GM12873 (cell line): ENCODE results near the gene GPX5.

Source experiments
- TF ChIP-seq, protein P1 (sequence below): IDR thresholded peaks from 2 replicates; pipeline ENCODE4 v1.5.1; 2012; ENCODE audit warnings: low read depth, mild to moderate bottlenecking, moderate library complexity, low read length, control low read depth; ENCODE audit not compliant: insufficient read depth; ENCODE audit errors: missing control alignments

GPX5 gene

DNA sequence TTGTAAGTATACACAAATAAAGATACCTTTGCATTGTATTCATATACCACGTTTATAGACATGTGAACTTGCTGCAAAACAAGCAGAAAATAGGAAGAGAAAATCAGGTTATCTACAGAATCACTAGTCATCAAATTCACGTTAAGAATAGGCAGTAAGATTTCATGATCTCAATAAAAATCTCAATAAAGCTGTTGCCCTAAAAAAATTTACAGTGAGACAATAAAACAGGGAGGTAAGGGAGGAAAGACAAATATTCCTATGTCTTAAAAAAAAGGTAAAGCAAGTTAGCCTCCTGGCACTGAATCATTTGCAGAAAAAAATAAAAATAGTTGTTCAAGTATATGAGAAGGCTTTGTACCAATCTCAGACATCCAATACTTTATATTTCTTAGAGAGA, 44.1 kb downstream of the GPX5 start:
- TF ChIP-seq, protein P1, sequence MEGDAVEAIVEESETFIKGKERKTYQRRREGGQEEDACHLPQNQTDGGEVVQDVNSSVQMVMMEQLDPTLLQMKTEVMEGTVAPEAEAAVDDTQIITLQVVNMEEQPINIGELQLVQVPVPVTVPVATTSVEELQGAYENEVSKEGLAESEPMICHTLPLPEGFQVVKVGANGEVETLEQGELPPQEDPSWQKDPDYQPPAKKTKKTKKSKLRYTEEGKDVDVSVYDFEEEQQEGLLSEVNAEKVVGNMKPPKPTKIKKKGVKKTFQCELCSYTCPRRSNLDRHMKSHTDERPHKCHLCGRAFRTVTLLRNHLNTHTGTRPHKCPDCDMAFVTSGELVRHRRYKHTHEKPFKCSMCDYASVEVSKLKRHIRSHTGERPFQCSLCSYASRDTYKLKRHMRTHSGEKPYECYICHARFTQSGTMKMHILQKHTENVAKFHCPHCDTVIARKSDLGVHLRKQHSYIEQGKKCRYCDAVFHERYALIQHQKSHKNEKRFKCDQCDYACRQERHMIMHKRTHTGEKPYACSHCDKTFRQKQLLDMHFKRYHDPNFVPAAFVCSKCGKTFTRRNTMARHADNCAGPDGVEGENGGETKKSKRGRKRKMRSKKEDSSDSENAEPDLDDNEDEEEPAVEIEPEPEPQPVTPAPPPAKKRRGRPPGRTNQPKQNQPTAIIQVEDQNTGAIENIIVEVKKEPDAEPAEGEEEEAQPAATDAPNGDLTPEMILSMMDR, result no peak

DNA sequence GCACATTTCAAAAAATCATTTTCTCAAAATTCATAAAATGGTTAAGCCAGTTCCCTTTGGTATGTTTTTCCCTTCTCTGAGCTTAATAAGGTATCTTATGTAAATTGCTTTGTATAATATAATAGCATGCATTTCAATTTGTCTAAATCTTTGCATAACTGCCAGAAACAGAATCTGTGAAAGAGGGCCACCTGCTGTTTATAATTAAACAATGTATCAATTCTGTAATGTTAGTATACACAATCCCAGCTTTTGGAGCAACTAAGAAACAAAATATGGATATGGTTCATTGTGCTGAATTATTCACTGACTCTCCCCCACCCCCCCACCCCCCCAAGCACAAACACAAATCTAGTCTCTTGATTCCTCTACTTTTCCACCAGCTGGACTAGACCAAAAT, 54.8 kb downstream of the GPX5 start:
- TF ChIP-seq, protein P1, result no peak

DNA sequence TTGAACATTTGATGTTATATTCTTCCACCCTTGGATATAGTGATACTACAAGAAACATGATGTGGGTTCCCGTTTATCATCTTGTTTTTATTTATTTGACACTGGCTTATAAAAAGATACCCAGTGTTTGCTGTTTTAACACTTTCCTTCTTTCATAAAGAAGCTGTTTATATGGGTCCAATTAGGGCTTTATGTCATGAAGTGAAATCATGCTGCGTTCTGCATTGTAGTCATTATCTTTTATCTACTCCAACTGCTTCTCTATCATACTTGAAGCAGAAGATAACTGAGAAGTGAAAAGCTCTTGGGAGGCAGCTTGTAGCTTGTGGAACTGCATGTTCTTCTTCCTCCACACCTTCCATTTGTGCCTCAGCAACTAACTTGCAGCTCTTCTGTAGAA, 57.8 kb downstream of the GPX5 start:
- TF ChIP-seq, protein P1, result no peak
